CD4-positive, alpha-beta T cell (primary cell): ENCODE data around the gene ZNF891. TPM values are rescaled to one million over a fixed set of nuclear protein-coding genes. Genes with fewer than 3 reads are reported as not detected.

ENCODE experiments used
- ATAC-seq: fragments of 200-7000 bp; cut with Tn5 transposase; one replicate; pipeline ENCODE4 v1.10.0; 2022; ENCODE audit warnings: mild to moderate bottlenecking; ENCODE audit not compliant: poor library complexity
- CTCF ChIA-PET: fragments of 350-600 bp; sonication (Branson Sonifier 250); formaldehyde crosslinking; loops from one replicate; lab custom pipeline; 2021; ENCODE audit warnings: antibody characterized with exemption, inconsistent platforms; lab: Charles Lee
- POLR2A ChIA-PET: fragments of 350-600 bp; sonication (Branson Sonifier 250); formaldehyde crosslinking; loops from one replicate; lab custom pipeline; 2021; ENCODE audit warnings: antibody characterized with exemption, inconsistent platforms; lab: Charles Lee
- DNase-seq, 14 experiments: peaks; one replicate each; pipeline ENCODE4 v3.0.0-alpha.2; 2013 to 2020; ENCODE audit warnings: mixed read lengths in 2 of 14
- H3K27ac ChIP-seq, 2 donors: one replicate each; pipeline versions ENCODE4 v1.5.1 to v1.7.0; 2013; ENCODE audit warnings: low read length in 2 of 2, low read depth in 1 of 2, mild to moderate bottlenecking in 1 of 2
- H3K27me3 ChIP-seq, 2 experiments: 1 replicate in 1 of 2; 2 replicates in 1 of 2; pipeline versions ENCODE4 v1.6.1 to v1.7.0; 2013; ENCODE audit warnings: low read length in 2 of 2, control low read depth in 1 of 2, mild to moderate bottlenecking in 1 of 2, moderate library complexity in 1 of 2; ENCODE audit not compliant: insufficient read depth in 2 of 2, control insufficient read depth in 1 of 2
- H3K36me3 ChIP-seq: one replicate; pipeline ENCODE4 v1.6.1; 2013; ENCODE audit warnings: low read length, control low read depth; ENCODE audit not compliant: insufficient read depth
- H3K4me1 ChIP-seq: one replicate; pipeline ENCODE4 v1.6.1; 2013; ENCODE audit warnings: low read length, control low read depth; ENCODE audit not compliant: insufficient read depth
- H3K4me3 ChIP-seq: one replicate; pipeline ENCODE4 v1.5.1; 2013; ENCODE audit warnings: mild to moderate bottlenecking, low read length, moderate library complexity
- H3K9me3 ChIP-seq, 2 experiments: 1 replicate in 1 of 2; 2 replicates in 1 of 2; pipeline versions ENCODE4 v1.6.1 to v1.7.0; 2013; ENCODE audit warnings: low read length in 2 of 2, mild to moderate bottlenecking in 2 of 2, control low read depth in 1 of 2, moderate library complexity in 1 of 2; ENCODE audit not compliant: control insufficient read depth in 1 of 2, insufficient read depth in 1 of 2
- H3K27ac Mint-ChIP-seq: one replicate; pipeline ENCODE4 v1.8.0; 2020; ENCODE audit warnings: mixed read lengths
- H3K27me3 Mint-ChIP-seq: one replicate; pipeline ENCODE4 v1.8.0; 2021; ENCODE audit warnings: mixed read lengths
- H3K36me3 Mint-ChIP-seq: one replicate; pipeline ENCODE4 v1.8.0; 2021; ENCODE audit warnings: low read depth, mixed read lengths
- H3K4me1 Mint-ChIP-seq: one replicate; pipeline ENCODE4 v1.8.0; 2021; ENCODE audit warnings: low read depth, mixed read lengths
- H3K4me3 Mint-ChIP-seq: one replicate; pipeline ENCODE4 v1.8.0; 2020; ENCODE audit warnings: mild to moderate bottlenecking, mixed read lengths
- H3K9me3 Mint-ChIP-seq: one replicate; pipeline ENCODE4 v1.8.0; 2020; ENCODE audit warnings: mixed read lengths
- intact Hi-C, 2 experiments: fragments of 100-400 bp; cut with DNase I in 1 of 2; cut with micrococcal nuclease in 1 of 2; formaldehyde crosslinking; loops; one replicate each; pipeline versions ENCODE4 v1.15.1 to v1.9.0; 2023 to 2025; cut with DNase I, micrococcal nuclease
- total RNA-seq, 174 experiments: library from RNA in 2 of 174; stranded (reverse) in 2 of 174; gene quantifications; one replicate each; pipeline ENCODE4 v1.2.3 and lab custom pipeline; 2021 to 2026
- TF ChIP-seq, protein P1 (sequence below): fragments of 200-600 bp; IDR thresholded peaks from one replicate; pipeline ENCODE4 v1.8.0; 2022; ENCODE audit warnings: antibody characterized with exemption, mild to moderate bottlenecking

ZNF891 gene
- total RNA-seq, 2 experiments from 2014 or later = 4.5 TPM

DNA sequence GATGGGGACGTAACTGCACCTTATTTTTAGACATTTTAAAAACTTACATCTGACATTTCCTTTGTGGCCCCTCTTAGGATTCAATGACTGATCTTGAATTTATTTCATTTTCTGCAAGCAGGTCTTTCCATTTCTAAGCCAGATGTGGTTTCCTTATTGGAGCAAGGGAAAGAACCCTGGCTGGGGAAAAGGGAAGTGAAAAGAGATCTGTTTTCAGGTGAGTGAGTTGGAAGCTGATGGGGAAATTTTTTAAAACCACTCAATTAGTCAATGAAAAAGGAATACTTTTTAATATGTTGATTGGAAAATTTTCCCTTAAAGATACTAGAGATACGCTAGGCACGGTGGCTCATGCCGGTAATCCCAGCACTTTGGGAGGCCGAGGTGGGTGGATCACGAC is 46.7 kb downstream of the ZNF891 start:
- ChIA-PET POLR2A (no interaction called here), CTCF (no interaction called here)
- Histone ChIP-seq H3K36me3 (peaks cover 53% of the 10 kb centered on the region), H3K4me1 (peaks cover 23% of the 10 kb centered on the region), H3K9me3 (peaks cover 47 to 83% of the 10 kb centered on the region in 2 experiments), H3K27ac (no peak overlapping the region), H3K4me3 (no peak overlapping the region), H3K27me3 (no peaks in the 10 kb centered on the region)
- TF ChIP-seq, protein P1, sequence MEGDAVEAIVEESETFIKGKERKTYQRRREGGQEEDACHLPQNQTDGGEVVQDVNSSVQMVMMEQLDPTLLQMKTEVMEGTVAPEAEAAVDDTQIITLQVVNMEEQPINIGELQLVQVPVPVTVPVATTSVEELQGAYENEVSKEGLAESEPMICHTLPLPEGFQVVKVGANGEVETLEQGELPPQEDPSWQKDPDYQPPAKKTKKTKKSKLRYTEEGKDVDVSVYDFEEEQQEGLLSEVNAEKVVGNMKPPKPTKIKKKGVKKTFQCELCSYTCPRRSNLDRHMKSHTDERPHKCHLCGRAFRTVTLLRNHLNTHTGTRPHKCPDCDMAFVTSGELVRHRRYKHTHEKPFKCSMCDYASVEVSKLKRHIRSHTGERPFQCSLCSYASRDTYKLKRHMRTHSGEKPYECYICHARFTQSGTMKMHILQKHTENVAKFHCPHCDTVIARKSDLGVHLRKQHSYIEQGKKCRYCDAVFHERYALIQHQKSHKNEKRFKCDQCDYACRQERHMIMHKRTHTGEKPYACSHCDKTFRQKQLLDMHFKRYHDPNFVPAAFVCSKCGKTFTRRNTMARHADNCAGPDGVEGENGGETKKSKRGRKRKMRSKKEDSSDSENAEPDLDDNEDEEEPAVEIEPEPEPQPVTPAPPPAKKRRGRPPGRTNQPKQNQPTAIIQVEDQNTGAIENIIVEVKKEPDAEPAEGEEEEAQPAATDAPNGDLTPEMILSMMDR = no peak
- intact Hi-C loops = no loop called here
- ATAC-seq (no peak), DNase-seq (no peak)
- Mint-ChIP-seq H3K4me1 (peaks cover 16% of the 10 kb centered on the region), H3K4me3 (peak overlapping the region; percentile 6), H3K36me3 (peaks cover under 1% of the 10 kb centered on the region), H3K27ac (no peak overlapping the region), H3K27me3 (no peaks in the 10 kb centered on the region), H3K9me3 (peaks cover 19% of the 10 kb centered on the region)

DNA sequence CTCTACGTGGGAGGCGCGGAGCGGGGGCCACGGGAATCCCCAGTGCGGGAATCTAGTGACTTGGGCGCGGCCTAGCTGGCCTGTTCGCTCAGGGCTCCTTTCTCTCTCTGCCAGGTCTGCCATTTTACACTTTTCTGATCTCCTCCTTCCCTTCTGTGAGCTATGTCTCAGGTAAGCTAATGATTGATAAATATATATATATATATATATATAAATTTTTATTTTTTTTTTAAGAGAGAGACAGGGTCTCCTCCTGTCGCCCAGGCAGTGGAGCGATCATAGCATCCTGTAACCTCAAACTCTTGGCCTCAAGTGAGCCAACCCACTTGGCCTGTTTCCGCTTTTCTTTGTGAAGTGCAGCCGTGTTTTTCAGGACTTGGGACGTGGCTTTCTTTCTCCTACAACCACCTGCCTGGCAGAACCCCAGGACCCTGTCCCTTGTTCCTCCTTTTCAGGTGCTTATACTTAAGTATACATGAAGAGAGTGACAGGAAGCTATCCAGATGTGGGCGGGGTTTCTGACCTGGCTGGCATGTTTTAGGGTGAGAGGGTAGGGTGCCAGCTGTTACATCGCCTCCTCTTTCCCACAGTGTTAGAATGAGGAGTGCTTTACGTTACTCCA is 48.8 kb downstream of the ZNF891 start:
- Mint-ChIP-seq H3K4me3 (peak overlapping the region; percentile 74), H3K4me1 (peaks cover 16% of the 10 kb centered on the region), H3K9me3 (peaks cover 19% of the 10 kb centered on the region), H3K27ac (no peak overlapping the region), H3K27me3 (no peaks in the 10 kb centered on the region), H3K36me3 (peaks cover 19% of the 10 kb centered on the region)
- ATAC-seq (peak; percentile 24), DNase-seq (peak in 3 of 14 experiments; percentile 4 to 91 (median 4))
- TF ChIP-seq, protein P1 = no peak
- Histone ChIP-seq H3K4me3 (peak overlapping the region; percentile 82), H3K9me3 (peaks cover 54 to 83% of the 10 kb centered on the region in 2 experiments), H3K4me1 (peaks cover 23% of the 10 kb centered on the region), H3K27me3 (no peaks in the 10 kb centered on the region), H3K36me3 (peaks cover 39% of the 10 kb centered on the region), H3K27ac (peak overlapping the region; percentile 98 to 99)
- intact Hi-C loops = loop anchor here in 1 of 2 experiments (2.0 kb wide), 1 partner anchor 172 kb away; no protein-coding TSS in a partner anchor
- POLR2A ChIA-PET = interaction anchor here (0.6 to 2.5 kb wide), 8 partner anchors 24 to 208 kb away, joined by 3 to 37 read pairs (median 7); partner anchors contain the start of genes ZNF10, ZNF26, ZNF268 and ZNF84
- CTCF ChIA-PET = interaction anchor here (1.6 kb wide), 1 partner anchor 100 kb away, joined by 6 read pairs; the partner anchor contains the start of gene ZNF268

DNA sequence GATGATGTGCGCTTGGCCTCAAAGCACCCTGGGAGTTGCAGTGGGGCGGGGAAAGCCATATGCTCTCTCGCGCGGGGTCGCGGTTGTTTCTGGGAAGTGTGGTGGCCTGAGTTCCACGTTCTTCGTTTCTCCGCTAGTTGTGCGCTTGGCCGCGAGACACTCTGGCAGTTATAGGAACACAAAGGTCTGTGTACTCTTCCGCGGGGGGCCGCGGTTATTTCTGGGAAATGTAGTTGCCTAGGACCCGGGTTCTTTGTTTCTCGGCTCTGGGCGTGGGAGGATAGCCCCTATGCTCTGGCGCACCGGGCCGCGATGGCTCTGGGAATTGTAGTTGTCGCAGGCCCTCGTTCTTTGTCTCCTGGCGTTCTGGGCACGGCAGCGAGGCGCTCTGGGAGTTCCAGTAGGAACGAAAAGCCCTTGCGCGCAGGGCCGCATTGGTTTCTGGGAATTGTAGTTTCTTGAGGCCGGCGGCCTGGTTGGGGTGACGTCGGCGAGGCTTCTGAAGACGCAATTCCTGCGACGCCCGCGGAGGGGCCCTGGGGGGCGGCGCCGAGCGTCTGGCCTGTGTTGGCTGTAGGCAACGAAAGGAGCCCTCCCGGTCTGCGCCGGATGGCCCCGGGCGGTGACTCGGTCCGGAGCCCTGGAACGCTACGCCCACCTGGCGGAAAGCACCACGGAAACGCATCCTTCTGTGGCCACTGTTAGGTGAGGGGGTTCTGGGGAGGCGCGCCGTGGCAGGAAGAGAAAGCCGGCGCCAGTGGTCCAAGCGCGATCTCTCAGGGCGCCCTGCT is 49.5 kb downstream of the ZNF891 start, which contains the start of gene ZNF140:
Gene ZNF140 (plus strand): TSS at position 556 of the 791 bp plus-strand sequence. CDS start 398 bp downstream, outside the sequence.
- DNase-seq (peak; percentile 86 to 98 (median 92)), ATAC-seq (peak; percentile 54)
- Mint-ChIP-seq H3K4me1 (peaks cover 16% of the 10 kb centered on the region), H3K4me3 (peak within 1 kb of the TSS; percentile 74), H3K9me3 (peaks cover 19% of the 10 kb centered on the region), H3K27ac (no peak within 1 kb of the TSS), H3K36me3 (peaks cover 23% of the 10 kb centered on the region), H3K27me3 (no peaks in the 10 kb centered on the region)
- Histone ChIP-seq H3K27me3 (no peaks in the 10 kb centered on the region), H3K36me3 (peaks cover 32% of the 10 kb centered on the region), H3K4me3 (peak within 1 kb of the TSS; percentile 82), H3K4me1 (peaks cover 23% of the 10 kb centered on the region), H3K27ac (peak within 1 kb of the TSS; percentile 98 to 99), H3K9me3 (peaks cover 59 to 82% of the 10 kb centered on the region in 2 experiments)
- intact Hi-C loops = loop anchor here (1.0 to 2.0 kb wide), 6 partner anchors 43 to 172 kb away; partner anchors contain the start of genes ZNF10 (in 2 of the 2), ZNF26 (in 2 of the 2), ZNF268 (in 2 of the 2) and ZNF84 (in 2 of the 2)
- ChIA-PET POLR2A (interaction anchor here (0.6 to 2.5 kb wide), 16 partner anchors 37 to 309 kb away, joined by 3 to 37 read pairs (median 6); partner anchors contain the start of genes CHFR, GOLGA3, ZNF10 and ZNF26), CTCF (interaction anchor here (0.7 to 1.1 kb wide), 6 partner anchors 36 to 176 kb away, joined by 3 to 9 read pairs (median 6); partner anchors contain the start of genes ZNF26 and ZNF268)
- TF ChIP-seq, protein P1 = peak; percentile 43
